ENCODE results near the gene LYST.
"Not testable (repeated sequence)": the region's sequence is repeated elsewhere in the genome, so short reads cannot be mapped to it uniquely, and the experiment has no call there.

LYST gene, protein sequence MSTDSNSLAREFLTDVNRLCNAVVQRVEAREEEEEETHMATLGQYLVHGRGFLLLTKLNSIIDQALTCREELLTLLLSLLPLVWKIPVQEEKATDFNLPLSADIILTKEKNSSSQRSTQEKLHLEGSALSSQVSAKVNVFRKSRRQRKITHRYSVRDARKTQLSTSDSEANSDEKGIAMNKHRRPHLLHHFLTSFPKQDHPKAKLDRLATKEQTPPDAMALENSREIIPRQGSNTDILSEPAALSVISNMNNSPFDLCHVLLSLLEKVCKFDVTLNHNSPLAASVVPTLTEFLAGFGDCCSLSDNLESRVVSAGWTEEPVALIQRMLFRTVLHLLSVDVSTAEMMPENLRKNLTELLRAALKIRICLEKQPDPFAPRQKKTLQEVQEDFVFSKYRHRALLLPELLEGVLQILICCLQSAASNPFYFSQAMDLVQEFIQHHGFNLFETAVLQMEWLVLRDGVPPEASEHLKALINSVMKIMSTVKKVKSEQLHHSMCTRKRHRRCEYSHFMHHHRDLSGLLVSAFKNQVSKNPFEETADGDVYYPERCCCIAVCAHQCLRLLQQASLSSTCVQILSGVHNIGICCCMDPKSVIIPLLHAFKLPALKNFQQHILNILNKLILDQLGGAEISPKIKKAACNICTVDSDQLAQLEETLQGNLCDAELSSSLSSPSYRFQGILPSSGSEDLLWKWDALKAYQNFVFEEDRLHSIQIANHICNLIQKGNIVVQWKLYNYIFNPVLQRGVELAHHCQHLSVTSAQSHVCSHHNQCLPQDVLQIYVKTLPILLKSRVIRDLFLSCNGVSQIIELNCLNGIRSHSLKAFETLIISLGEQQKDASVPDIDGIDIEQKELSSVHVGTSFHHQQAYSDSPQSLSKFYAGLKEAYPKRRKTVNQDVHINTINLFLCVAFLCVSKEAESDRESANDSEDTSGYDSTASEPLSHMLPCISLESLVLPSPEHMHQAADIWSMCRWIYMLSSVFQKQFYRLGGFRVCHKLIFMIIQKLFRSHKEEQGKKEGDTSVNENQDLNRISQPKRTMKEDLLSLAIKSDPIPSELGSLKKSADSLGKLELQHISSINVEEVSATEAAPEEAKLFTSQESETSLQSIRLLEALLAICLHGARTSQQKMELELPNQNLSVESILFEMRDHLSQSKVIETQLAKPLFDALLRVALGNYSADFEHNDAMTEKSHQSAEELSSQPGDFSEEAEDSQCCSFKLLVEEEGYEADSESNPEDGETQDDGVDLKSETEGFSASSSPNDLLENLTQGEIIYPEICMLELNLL (N-terminal part only)

DNA sequence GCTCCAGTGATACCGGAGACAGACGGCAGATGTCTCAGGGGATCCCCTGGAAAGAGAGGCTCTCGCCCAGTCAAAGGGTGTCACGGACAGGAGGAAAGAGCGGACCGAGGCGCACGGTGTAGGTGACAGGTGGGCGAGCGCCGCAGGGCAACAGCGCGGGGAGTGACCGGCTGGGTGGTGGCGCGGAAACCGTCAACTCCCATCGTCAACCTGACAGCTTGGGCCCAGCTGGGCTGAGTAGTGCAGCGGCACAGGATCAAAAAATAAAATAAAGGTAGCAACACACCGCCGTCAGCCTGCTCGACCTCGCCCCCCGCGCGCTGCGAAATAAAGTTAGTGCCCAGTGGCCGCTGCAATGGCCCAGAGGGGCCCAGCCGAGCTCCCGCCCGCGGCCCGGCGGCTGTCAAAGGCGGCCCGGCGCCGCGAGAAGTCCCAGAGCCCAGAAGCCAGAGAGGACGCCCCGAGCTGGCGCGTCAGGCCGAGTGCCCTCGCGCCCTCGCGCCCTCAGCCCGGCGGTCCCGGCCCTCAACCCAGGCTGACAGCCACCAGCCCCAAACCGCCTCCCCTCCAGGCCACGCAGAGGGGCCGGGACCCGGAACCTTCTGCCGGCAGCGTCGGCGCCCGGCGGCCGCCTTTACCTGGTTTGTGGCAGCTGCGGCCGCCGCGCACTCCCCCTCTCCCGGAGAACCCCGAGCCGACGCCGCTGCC lies at the start of gene LYST:
TSS of gene LYST (minus strand) at position 702 of the 708 bp plus-strand sequence. CDS start 36,489 bp downstream, outside the sequence.
- DNase-seq: peak; percentile 50 to 74

DNA sequence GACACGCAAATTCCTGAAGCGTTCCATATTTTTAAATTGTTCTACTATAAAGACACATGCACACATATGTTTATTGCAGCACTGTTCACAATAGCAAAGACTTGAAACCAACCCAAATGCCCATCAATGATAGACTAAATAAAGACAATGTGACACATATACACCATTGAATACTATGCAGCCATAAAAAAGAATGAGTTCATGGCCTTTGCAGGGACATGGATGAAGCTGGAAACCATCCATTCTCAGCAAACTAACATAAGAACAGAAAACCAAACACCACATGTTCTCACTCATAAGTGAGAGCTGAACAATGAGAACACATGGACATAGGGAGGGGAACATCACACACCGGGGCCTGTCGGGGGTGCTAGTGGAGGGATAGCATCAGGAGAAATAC lies 48.8 kb upstream of the LYST start:
- not testable (repeated sequence) for DNase-seq

DNA sequence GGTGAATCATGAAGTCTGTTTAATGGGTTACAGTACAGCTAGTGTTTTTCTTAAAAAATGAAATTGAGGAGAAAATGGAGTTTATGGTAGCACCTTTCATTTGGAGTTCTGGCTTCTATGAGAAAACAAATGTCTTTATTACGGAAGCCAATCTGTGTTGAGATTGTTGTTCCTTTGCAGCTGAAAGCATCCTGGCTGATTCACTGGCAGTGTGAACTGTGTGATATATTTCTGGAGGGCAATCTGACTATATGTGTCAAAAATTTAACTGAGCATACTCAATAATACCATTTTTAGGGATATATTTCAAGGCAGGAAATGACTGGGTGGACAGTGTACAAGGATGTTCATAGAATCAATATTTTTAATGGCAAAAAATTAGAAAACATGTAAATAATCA lies 46.6 kb upstream of the LYST start:
- DNase-seq: no peak

GRCh38 chr1:235911876-235912275 lies 45.2 kb upstream of the LYST start:
- no peak for DNase-seq

DNA sequence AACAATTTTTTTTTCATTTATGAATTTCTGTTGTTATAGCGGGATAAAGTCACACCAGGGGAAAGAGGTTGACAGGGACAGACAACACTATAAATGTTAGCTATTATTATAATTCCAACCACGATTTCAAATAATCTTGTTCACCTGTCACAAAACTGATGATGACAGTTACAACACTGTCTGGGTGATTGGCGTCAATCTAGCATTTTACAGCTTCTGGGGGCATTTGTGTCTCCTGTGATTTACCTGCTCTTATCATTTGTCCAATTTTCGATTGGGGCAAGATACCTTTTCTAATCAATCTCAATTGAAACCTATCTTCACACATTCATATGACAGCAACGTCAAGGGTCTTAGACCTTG lies 44.6 kb upstream of the LYST start:
- no peak for DNase-seq

GRCh38 chr1:235910357-235911299 lies 43.9 kb upstream of the LYST start:
- DNase-seq: no peak

DNA sequence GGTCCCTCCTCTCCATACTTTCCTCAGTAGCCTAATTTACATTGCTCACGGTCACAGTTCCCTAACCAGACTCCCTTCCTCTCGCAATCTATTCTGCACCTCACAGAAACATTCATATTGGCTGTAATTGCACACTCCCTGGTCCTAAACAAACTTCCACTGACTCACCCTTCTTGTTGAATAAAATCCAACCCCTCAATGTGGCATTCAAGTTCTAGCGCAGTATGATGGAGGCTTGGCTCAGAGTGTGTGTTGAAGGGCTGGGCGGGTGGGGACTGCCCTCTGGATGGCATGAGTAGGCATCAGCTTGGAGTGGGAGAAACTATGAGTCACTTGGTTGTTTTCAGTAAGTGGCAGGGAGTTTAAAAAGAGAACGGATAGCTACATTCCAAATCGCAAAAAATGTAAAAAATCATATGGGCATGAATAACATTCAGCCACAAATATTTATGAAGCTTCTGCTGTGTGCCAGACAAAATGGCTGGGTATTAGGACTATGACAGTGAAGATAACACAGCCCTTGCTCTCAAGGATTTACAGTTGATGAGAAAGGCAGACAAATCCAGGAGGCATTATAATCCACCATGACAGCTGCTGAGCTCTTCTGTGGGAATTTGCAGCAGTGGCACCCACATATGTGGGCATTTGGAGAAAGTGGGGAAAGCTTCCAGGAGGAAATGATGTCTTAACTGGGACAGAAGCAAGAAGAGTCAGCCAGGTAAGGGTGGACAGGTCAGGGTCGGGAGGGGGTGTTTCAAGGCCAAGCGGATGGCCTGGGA lies 42.2 kb upstream of the LYST start:
- peak in 1 of 2 experiments; percentile 38 for DNase-seq

GRCh38 chr1:235907897-235908240 lies 41.2 kb upstream of the LYST start:
- no peak for DNase-seq

DNA sequence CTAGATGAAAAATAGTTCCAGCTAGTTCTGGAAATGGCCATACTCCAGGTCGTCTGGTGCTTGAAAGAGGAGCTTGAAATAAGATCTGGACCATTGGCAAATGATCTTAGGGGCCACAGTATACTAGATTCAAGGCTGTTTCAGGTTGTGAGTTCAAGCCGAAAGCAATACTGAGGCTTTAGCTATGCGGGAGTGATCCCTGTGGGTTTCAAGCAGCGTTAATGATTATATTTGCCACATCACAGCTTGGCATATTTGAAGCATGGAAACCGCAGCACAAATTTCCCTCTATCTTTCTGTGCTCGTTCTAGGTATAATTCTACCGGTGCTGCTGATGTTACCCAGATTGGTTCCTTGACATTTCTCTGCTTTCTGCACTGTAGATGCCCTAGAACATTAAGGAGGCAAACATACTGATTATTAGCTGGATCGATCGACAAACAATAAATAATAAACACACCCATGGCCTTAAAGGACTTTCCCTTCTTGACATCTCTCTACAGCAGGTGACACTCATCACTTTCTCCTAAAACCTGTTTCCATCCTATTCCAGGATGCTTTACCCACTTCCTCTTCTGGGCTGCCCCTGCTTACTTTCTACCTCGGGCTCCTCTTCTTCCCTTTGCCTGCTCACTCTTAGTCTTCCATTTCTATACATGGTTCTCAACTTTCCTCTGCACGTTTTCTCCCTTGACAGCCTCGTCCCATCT lies 40.6 kb upstream of the LYST start:
- DNase-seq: no peak

GRCh38 chr1:235906436-235906835 lies 39.7 kb upstream of the LYST start:
- DNase-seq: peak in 1 of 2 experiments; percentile 37

GRCh38 chr1:235903809-235904208 lies 37.1 kb upstream of the LYST start:
- DNase-seq: not testable (repeated sequence)

GRCh38 chr1:235902677-235903542 lies 36.2 kb upstream of the LYST start:
- no peak for DNase-seq

DNA sequence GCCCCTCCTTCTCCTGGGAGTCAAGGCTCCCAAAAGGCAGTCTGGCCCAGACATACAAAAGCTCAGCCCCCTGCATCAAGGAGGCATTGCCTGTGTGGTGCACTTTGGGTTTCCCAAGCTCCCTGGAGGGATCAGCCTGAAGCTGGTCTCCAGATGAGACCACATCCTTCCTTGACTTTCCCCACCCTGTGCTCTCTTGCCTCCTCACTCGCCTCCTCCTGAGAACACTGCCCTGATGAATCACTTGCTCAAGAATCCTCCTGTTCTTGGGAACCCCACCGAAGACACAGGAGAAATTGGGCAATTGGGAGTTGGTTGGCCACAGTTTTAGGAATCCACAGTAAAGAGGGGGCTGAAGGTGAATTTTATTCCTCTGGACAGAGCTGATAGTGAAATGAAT lies 34.8 kb upstream of the LYST start:
- DNase-seq: no peak

DNA sequence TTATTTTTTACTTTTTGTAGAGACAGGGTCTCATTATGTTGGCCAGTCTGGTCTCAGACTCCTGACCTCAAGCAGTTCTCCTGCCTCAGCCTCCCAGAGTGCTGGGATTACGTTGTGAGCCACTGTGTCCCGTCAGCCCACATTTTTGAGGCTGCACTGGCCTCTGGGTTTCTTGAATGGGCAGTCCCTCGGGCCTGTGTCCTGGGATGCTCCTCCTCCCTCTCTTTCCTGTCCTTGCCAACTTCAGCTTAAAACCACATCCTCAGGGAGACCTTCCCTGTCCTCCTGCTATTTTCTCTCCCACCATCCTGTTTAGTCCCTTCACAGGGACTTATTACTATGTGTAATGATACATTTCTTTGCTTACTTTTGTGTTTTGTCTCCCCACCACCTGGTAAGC lies 31.4 kb upstream of the LYST start:
- no peak for DNase-seq

DNA sequence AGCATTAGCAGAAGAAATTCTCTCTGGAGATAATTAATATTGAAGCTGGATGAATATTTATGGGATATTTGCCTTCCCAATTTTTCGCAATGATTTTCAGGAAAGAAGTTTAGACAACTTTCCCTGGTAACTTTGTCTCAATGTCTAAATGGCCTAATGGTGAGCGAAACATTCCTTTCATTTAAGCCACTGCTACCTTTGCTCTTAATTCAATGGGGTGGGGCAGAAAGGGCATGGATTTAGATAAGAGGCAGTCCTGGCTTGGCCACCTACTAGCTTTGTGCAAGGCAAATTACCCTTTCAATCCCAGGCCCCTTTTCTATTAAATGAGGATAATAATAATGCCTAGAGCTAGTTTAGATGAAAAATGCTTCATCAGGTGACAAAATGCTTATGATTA lies 27.1 kb upstream of the LYST start:
- DNase-seq: no peak

DNA sequence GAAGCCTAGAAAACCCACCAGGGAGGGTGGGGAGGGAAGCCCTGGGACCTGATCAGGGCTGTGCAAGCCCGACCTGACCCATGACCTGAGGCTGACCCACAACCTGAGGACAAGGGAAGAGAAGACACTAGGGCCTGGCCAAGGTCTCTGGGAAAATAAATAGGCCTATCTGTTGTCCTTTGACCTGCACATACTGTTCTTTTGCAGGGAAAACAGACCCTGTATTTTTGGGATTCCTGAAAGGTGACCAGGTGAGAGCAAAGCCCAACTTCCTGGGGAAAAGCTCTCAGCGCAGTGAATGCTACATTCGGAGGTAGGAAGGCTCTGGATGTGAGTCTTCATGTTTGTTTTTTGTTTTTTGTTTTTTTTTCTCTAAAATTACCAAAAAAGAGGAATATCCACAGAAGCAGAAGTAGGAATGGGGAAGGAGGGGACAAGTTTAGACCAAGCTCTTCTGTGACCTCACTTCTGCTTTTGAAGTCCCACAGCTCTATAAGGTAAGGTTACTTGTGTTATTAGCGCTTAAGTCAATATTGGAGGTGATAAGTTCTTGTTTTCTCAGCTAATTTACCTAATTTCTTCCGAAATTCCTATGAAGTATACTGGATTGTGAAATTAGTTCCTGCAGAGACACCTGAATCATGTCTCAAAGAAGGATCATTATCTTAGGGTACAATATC lies 26.2 kb upstream of the LYST start:
- DNase-seq: no peak

- DNase-seq: no peak
Measured at GRCh38 chr1:235892202-235892601, 25.5 kb upstream of the LYST start.

DNA sequence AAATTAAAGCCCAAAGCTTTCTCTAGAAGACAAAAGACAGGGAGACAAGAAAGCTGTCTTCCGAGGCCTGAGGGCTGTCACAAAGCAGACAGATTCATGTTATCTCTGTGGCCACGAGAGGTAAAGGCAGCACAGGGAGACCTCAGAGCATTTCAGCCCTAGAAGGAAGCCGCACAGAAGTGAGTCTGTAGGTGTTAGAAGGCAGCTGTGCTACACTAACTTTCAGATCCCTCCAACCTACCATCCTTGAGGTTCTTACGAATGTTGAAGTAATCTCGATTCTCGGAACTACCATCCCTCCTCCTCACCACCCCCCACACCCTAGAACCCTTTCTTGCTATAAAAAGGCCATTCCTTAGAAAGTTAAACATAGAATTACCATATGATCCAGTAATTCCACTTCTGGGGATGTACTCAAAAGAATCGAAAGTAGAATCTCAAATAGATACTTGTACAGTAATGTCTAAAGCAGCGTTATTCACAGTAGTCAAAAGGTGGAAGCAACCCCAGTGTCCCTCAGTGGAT lies 21.5 kb upstream of the LYST start:
- DNase-seq: no peak

Data from NCI-H524 (cell line).